HepG2 (cell line): ENCODE data around the gene PRKCE. TPM values are rescaled to one million over a fixed set of nuclear protein-coding genes. Genes with fewer than 3 reads are reported as not detected.

Source experiments
- ATAC-seq: fragments of 200-7000 bp; cut with Tn5 transposase; 3 replicates; pipeline ENCODE4 v1.9.1; 2020; ENCODE audit warnings: mild to moderate bottlenecking, moderate library complexity
- BruUV-seq: library from RNA; stranded (reverse); fragments of 400-500 nt; replicated peaks from 2 replicates; lab custom pipeline; 2021; lab: Mats Ljungman, UMichigan
- CTCF ChIA-PET: fragments of 300-600 bp; formaldehyde crosslinking; extraction: SDS; loops from one replicate; lab custom pipeline; 2021; ENCODE audit warnings: low total read pairs, inconsistent platforms, low intra/inter-chr PET ratio; lab: Yijun Ruan, JAX
- POLR2A ChIA-PET: fragments of 350-600 bp; sonication (Branson Sonifier 250); formaldehyde crosslinking; loops from one replicate; lab custom pipeline; 2020; ENCODE audit warnings: antibody characterized with exemption, inconsistent platforms; lab: Yijun Ruan, JAX
- DNase-seq: peaks from one replicate; pipeline ENCODE4 v3.0.0-alpha.2; 2015; ENCODE audit warnings: low spot score
- FAIRE-seq: peaks from 3 replicates; lab custom pipeline; 2011; peaks lifted over from hg19 to GRCh38; lab: Jason Lieb, UNC
- H2AFZ ChIP-seq: one replicate; pipeline ENCODE4 v1.6.1; 2011; ENCODE audit warnings: low read length, inconsistent platforms
- H3K27ac ChIP-seq: fragments of 300-600 bp; 3 replicates; pipeline ENCODE4 v1.8.0; 2011; ENCODE audit warnings: mixed run types, mild to moderate bottlenecking, mixed read lengths, low read length, inconsistent platforms; ENCODE audit not compliant: insufficient read depth; ENCODE audit errors: extremely low read length
- H3K27me3 ChIP-seq, 2 experiments: fragments of 200-600 bp in 1 of 2; 2 replicates in 1 of 2; 3 replicates in 1 of 2; pipeline versions ENCODE4 v1.6.0 to v1.8.0; 2011; ENCODE audit warnings: low read length in 2 of 2, mild to moderate bottlenecking in 2 of 2, moderate library complexity in 2 of 2, inconsistent platforms in 1 of 2; ENCODE audit not compliant: insufficient read depth in 2 of 2, control insufficient read depth in 1 of 2
- H3K36me3 ChIP-seq, 2 experiments: fragments of 200-600 bp in 1 of 2; replicated peaks in 1 of 2; 2 replicates in 1 of 2; 3 replicates in 1 of 2; pipeline versions ENCODE4 v1.5.1 to v1.8.0; 2011; ENCODE audit warnings: low read length in 2 of 2, inconsistent platforms in 1 of 2; ENCODE audit not compliant: insufficient read depth in 2 of 2, control insufficient read depth in 1 of 2
- H3K4me1 ChIP-seq: 2 replicates; pipeline ENCODE4 v1.5.1; 2012; ENCODE audit warnings: low read length, inconsistent platforms; ENCODE audit not compliant: insufficient read depth
- H3K4me2 ChIP-seq: 2 replicates; pipeline ENCODE4 v1.6.0; 2011; ENCODE audit warnings: low read depth, low read length, inconsistent platforms
- H3K4me3 ChIP-seq, 3 experiments: fragments of 200-600 bp in 1 of 3; sonication (generic), shearing (Covaris generic) in 1 of 3; replicated peaks in 1 of 3; 2 replicates each; pipeline ENCODE4 v1.5.1; 2011 to 2016; ENCODE audit warnings: low read length in 3 of 3, inconsistent platforms in 2 of 3, low read depth in 2 of 3, mild to moderate bottlenecking in 2 of 3, control low read depth in 1 of 3, mixed read lengths in 1 of 3; ENCODE audit not compliant: insufficient read depth in 1 of 3
- H3K79me2 ChIP-seq: one replicate; pipeline ENCODE4 v1.6.1; 2011; ENCODE audit warnings: low read length, inconsistent platforms; ENCODE audit not compliant: insufficient read depth
- H3K9ac ChIP-seq: 2 replicates; pipeline ENCODE4 v1.6.0; 2011; ENCODE audit warnings: mild to moderate bottlenecking, low read depth, low read length, inconsistent platforms; ENCODE audit not compliant: insufficient read depth
- H3K9me3 ChIP-seq: 2 replicates; pipeline ENCODE4 v1.5.1; 2012; ENCODE audit warnings: mild to moderate bottlenecking, low read length
- H4K20me1 ChIP-seq: 2 replicates; pipeline ENCODE4 v1.6.0; 2011; ENCODE audit warnings: inconsistent platforms, mild to moderate bottlenecking, low read length, moderate library complexity; ENCODE audit not compliant: insufficient read depth
- ELF3 ChIP-seq: IDR thresholded peaks from 2 replicates; pipeline ENCODE4 v1.6.1; 2016; ENCODE audit warnings: missing genetic modification reagents, missing compliant biosample characterization
- SRY ChIP-seq: sonication (generic); formaldehyde crosslinking; IDR thresholded peaks from 2 replicates; pipeline ENCODE4 v1.8.0; 2022; ENCODE audit warnings: mild to moderate bottlenecking, missing genetic modification reagents
- ZBTB38 ChIP-seq: sonication (generic); formaldehyde crosslinking; IDR thresholded peaks from 2 replicates; pipeline ENCODE4 v1.5.1; 2020; ENCODE audit warnings: mild to moderate bottlenecking, missing genetic modification reagents
- ZNF629 ChIP-seq: sonication (generic); formaldehyde crosslinking; conservative IDR thresholded peaks from 2 replicates; pipeline ENCODE4 v1.5.0; 2020; ENCODE audit warnings: missing genetic modification reagents
- WGBS: methylation state at CpG from one replicate; pipeline ENCODE4 v1.1.6; 2017; ENCODE audit warnings: low lambda C conversion rate; 5-methylcytosine and 5-hydroxymethylcytosine counted together
- in situ Hi-C: cut with HindIII; loops from 2 replicates; pipeline ENCODE4 v1.10.0; 2017; ENCODE audit warnings: low pct_unique_long_range_greater_than_20kb; ENCODE audit not compliant: extremely low pct_ligation_motif_present
- intact Hi-C: fragments of 100-400 bp; cut with micrococcal nuclease; formaldehyde crosslinking; loops from one replicate; pipeline ENCODE4 v1.10.0; 2022; ENCODE audit not compliant: unreplicated experiment
- polyA plus RNA-seq, 8 experiments: library from polyadenylated mRNA; depleted of rRNA in 3 of 8; stranded (reverse) in 7 of 8; unstranded in 1 of 8; fragments of >200 nt; fragmentation: Illumina TruSeq in 4 of 8; extraction: Trizol in 4 of 8; gene quantifications; 2 replicates each; pipeline versions ENCODE4 v1.2.1 to v1.2.3, GENCODE V29; 2011 to 2016; ENCODE audit warnings: low read depth in 4 of 8, missing spikeins in 1 of 8, mixed read lengths in 1 of 8; ENCODE audit not compliant: insufficient read depth in 1 of 8
- total RNA-seq, 5 experiments: library from RNA; depleted of rRNA; stranded (reverse); fragments of >200 nt; fragmentation: Illumina TruSeq; extraction: Trizol; gene quantifications; 2 replicates each; pipeline ENCODE4 v1.2.3, GENCODE V29; 2016; ENCODE audit warnings: low read depth in 1 of 5

Gene PRKCE
- total and polyA plus RNA-seq, 2 of the 13 experiments (the other 11 are each of a cell fraction or from before 2014, with no cell fraction given): 1.0 to 3.9 TPM

GRCh38 chr2:45707661-45708060 is 56.2 kb downstream of the PRKCE start:
- 64% methylated on average over 6 of the region's 6 CpGs for WGBS
- in situ Hi-C loops (no loop called here), intact Hi-C loops (no loop called here)
- no peaks in the 10 kb centered on the region for H3K27me3 ChIP-seq
- no peaks in the 10 kb centered on the region for H3K79me2 ChIP-seq
- no peak overlapping the region for H2AFZ ChIP-seq
- H3K27ac ChIP-seq: no peak overlapping the region
- no peaks in the 10 kb centered on the region for H4K20me1 ChIP-seq
- ATAC-seq: no peak
- H3K4me3 ChIP-seq: no peak overlapping the region
- POLR2A ChIA-PET: no interaction called here
- no TSS peak for BruUV-seq
- no peaks in the 10 kb centered on the region for H3K4me1 ChIP-seq
- DNase-seq: no peak
- H3K9ac ChIP-seq: no peak overlapping the region
- no peaks in the 10 kb centered on the region for H3K9me3 ChIP-seq
- no peak for TF ChIP-seq ZNF629 (CRISPR knock-in tag)
- no peak for TF ChIP-seq ELF3 (CRISPR knock-in tag)
- no peak for TF ChIP-seq ZBTB38 (CRISPR knock-in tag)
- TF ChIP-seq, all 625 proteins: peak for 0
- Histone ChIP-seq H3K36me3 (no peaks in the 10 kb centered on the region), H3K4me2 (no peak overlapping the region)
- CTCF ChIA-PET: no interaction called here
- FAIRE-seq: no peak

- Histone ChIP-seq H3K9ac (no peak overlapping the region), H3K27me3 (no peaks in the 10 kb centered on the region), H3K4me3 (no peak overlapping the region), H4K20me1 (no peaks in the 10 kb centered on the region), H3K36me3 (no peaks in the 10 kb centered on the region), H3K4me2 (no peak overlapping the region), H2AFZ (no peak overlapping the region), H3K9me3 (no peaks in the 10 kb centered on the region), H3K4me1 (no peaks in the 10 kb centered on the region), H3K27ac (no peak overlapping the region), H3K79me2 (no peaks in the 10 kb centered on the region)
- no TSS peak for BruUV-seq
- in situ Hi-C loops: no loop called here
- WGBS: 12% methylated on average over 3 of the region's 3 CpGs
- intact Hi-C loops: no loop called here
- CTCF ChIA-PET: no interaction called here
- POLR2A ChIA-PET: no interaction called here
- no peak for TF ChIP-seq SRY (CRISPR knock-in tag)
- DNase-seq: no peak
- ATAC-seq: no peak
- no peak for FAIRE-seq
Observed at GRCh38 chr2:45708501-45708900, 57.0 kb downstream of the PRKCE start.
